Astrocyte (in vitro differentiated cells and primary cell): ENCODE data around the gene SLC38A10.

Experiments used
- CTCF ChIP-seq: IDR thresholded peaks from 2 replicates; pipeline ENCODE4 v1.5.1; 2011; ENCODE audit warnings: low read depth, mild to moderate bottlenecking, inconsistent platforms, low read length, moderate library complexity; ENCODE audit not compliant: insufficient read depth
- EZH2 ChIP-seq: IDR thresholded peaks from 2 replicates; pipeline ENCODE4 v1.6.1; 2012; ENCODE audit warnings: mild to moderate bottlenecking, low read length, inconsistent platforms; ENCODE audit not compliant: insufficient read depth

- TF ChIP-seq EZH2 (no peak), CTCF (no peak)
Observed at GRCh38 chr17:81240761-81241160, 54.3 kb downstream of the SLC38A10 start.
